Muscle layer of duodenum (tissue), 2 donors: ENCODE measurements around the gene SNAP25.

Experiments
- H3K27ac ChIP-seq: one replicate; pipeline ENCODE4 v1.7.0; 2013; ENCODE audit warnings: mild to moderate bottlenecking, low read length
- H3K27me3 ChIP-seq: one replicate; pipeline ENCODE4 v1.7.0; 2013; ENCODE audit warnings: low read depth, mild to moderate bottlenecking, control low read depth, low read length
- H3K36me3 ChIP-seq, 2 donors: one replicate each; pipeline ENCODE4 v1.7.0; 2013; ENCODE audit warnings: low read length in 2 of 2, control low read depth in 1 of 2, mild to moderate bottlenecking in 1 of 2; ENCODE audit not compliant: insufficient read depth in 2 of 2, control insufficient read depth in 1 of 2
- H3K4me1 ChIP-seq, 2 donors: one replicate each; pipeline ENCODE4 v1.7.0; 2013; ENCODE audit warnings: low read length in 2 of 2, mild to moderate bottlenecking in 2 of 2, control low read depth in 1 of 2, moderate library complexity in 1 of 2; ENCODE audit not compliant: insufficient read depth in 2 of 2, control insufficient read depth in 1 of 2
- H3K4me3 ChIP-seq, 2 donors: one replicate each; pipeline ENCODE4 v1.7.0; 2013; ENCODE audit warnings: low read length in 2 of 2, low read depth in 1 of 2, mild to moderate bottlenecking in 1 of 2
- H3K9me3 ChIP-seq, 2 donors: one replicate each; pipeline ENCODE4 v1.7.0; 2013; ENCODE audit warnings: low read length in 2 of 2, control low read depth in 1 of 2, mild to moderate bottlenecking in 1 of 2; ENCODE audit not compliant: control insufficient read depth in 1 of 2
- donor health status: healthy.

SNAP25 gene

GRCh38 chr20:10347086-10347880 is 128.7 kb downstream of the SNAP25 start:
- Histone ChIP-seq H3K27me3 (no peaks in the 10 kb centered on the region), H3K4me3 (no peak overlapping the region), H3K27ac (no peak overlapping the region), H3K4me1 (no peaks in the 10 kb centered on the region), H3K9me3 (no peaks in the 10 kb centered on the region), H3K36me3 (no peaks in the 10 kb centered on the region)

GRCh38 chr20:10349118-10349517 is 130.5 kb downstream of the SNAP25 start:
- no peaks in the 10 kb centered on the region for H3K4me1 ChIP-seq
- no peak overlapping the region for H3K27ac ChIP-seq
- no peak overlapping the region for H3K4me3 ChIP-seq
- H3K36me3 ChIP-seq = no peaks in the 10 kb centered on the region
- H3K27me3 ChIP-seq = no peaks in the 10 kb centered on the region
- H3K9me3 ChIP-seq = no peaks in the 10 kb centered on the region

- Histone ChIP-seq H3K27me3 (no peaks in the 10 kb centered on the region), H3K27ac (no peak overlapping the region), H3K9me3 (no peaks in the 10 kb centered on the region), H3K4me1 (no peaks in the 10 kb centered on the region), H3K4me3 (no peak overlapping the region), H3K36me3 (no peaks in the 10 kb centered on the region)
These were observed 131.7 kb downstream of the SNAP25 start for GRCh38 chr20:10350188-10350842.

GRCh38 chr20:10352934-10353824 is 134.5 kb downstream of the SNAP25 start:
- no peaks in the 10 kb centered on the region for H3K9me3 ChIP-seq
- H3K4me1 ChIP-seq = no peaks in the 10 kb centered on the region
- no peaks in the 10 kb centered on the region for H3K27me3 ChIP-seq
- H3K36me3 ChIP-seq = no peaks in the 10 kb centered on the region
- H3K4me3 ChIP-seq = no peak overlapping the region
- H3K27ac ChIP-seq = no peak overlapping the region

- Histone ChIP-seq H3K27me3 (no peaks in the 10 kb centered on the region), H3K9me3 (no peaks in the 10 kb centered on the region), H3K4me3 (no peak overlapping the region), H3K36me3 (no peaks in the 10 kb centered on the region), H3K4me1 (no peaks in the 10 kb centered on the region), H3K27ac (no peak overlapping the region)
These were observed 138.0 kb downstream of the SNAP25 start for GRCh38 chr20:10356628-10357027.
